ENCODE data around the gene SLAIN1. TPM values are rescaled to one million over a fixed set of nuclear protein-coding genes. Genes with fewer than 3 reads are reported as not detected.

Gene SLAIN1
- total and polyA plus RNA-seq, 12 donors = 5.5 to 26.7 (median 14.1) TPM

DNA sequence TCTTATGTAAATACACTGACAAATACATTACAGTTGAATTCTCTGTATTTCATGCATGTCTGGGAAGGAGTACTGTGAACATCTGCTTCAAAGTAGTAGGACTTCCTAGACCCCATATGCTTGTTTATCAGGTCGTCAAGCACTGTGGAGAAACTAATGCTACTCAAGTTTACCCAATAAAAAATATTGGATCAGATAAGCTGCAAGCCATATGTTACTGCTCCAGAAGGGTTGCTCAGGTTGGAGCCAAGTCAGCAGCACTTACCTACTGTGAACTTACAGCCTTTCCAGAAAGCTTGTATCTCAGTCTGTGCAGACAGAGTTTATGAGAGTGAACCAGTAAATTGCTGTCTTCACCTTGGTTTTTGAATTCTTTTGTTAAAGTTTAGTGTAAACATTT is 36.2 kb downstream of the SLAIN1 start:
- Histone ChIP-seq H3K9me3 (replicated peaks in 1 of 3) (no peaks in the 10 kb centered on the region), H3K36me3 (replicated peaks in 1 of 2) (no peaks in the 10 kb centered on the region), H3K4me3 (no peak overlapping the region), H3K27me3 (no peaks in the 10 kb centered on the region), H3K27ac (no peak overlapping the region), H3K4me1 (replicated peaks in 1 of 2) (peaks cover 0 to 10% of the 10 kb centered on the region in 2 donors)
- no peak for DNase-seq
- intact Hi-C loops (cut with DNase I) = no loop called here
- TF ChIP-seq POLR2A (IDR thresholded peaks at IDR 0.05) (no peak), CTCF (IDR thresholded peaks at IDR 0.05) (no peak)
- 78 to 100% (median 90%) methylated on average over 1 of the region's 1 CpG for WGBS, 4 donors

DNA sequence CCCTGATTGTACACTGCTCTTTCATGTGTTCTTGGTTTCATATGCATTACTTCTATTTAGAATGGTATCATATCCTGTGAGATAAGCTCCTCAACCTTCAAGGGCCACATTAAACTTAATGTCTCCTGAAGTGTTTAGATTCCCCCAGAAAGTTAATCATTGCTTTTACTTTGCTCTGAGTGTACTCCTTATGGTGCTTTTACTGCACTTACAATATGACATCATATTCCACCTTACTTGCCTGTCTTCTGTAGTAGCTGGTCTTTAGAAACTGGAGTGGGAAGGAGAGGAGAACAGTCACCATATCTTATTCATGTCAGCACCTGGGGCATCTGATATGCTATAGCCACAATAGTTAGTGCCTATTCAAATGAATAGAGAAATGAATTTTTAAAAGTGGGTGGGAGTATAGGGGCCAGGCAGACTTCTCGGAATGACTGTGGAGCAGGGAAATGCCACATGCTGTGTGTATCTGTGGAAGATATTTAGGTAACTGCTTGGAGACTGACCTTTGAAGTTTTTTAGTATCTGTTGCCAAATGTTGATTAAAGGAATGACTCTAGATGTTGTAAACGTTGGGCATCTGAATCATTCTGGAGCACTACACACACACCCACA is 40.2 kb downstream of the SLAIN1 start:
- H3K9me3 ChIP-seq (replicated peaks in 1 of 3) = no peaks in the 10 kb centered on the region
- H3K36me3 ChIP-seq (replicated peaks in 1 of 2) = no peaks in the 10 kb centered on the region
- peaks cover 0 to 4% of the 10 kb centered on the region in 2 donors for H3K4me1 ChIP-seq (replicated peaks in 1 of 2)
- no peak for DNase-seq
- H3K27me3 ChIP-seq = no peaks in the 10 kb centered on the region
- H3K27ac ChIP-seq = no peak overlapping the region
- WGBS, 4 donors = 46 to 60% (median 56%) methylated on average over 2 of the region's 2 CpGs
- no peak overlapping the region for H3K4me3 ChIP-seq
- intact Hi-C loops (cut with DNase I) = no loop called here
- TF ChIP-seq CTCF (IDR thresholded peaks at IDR 0.05) = no peak
- TF ChIP-seq POLR2A (IDR thresholded peaks at IDR 0.05) = no peak

GRCh38 chr13:77740097-77740735 is 42.7 kb downstream of the SLAIN1 start:
- H3K4me3 ChIP-seq = no peak overlapping the region
- intact Hi-C loops (cut with DNase I) = no loop called here
- H3K27ac ChIP-seq = no peak overlapping the region
- TF ChIP-seq CTCF (IDR thresholded peaks at IDR 0.05) (no peak), POLR2A (IDR thresholded peaks at IDR 0.05) (no peak)
- no peak for DNase-seq
- no peaks in the 10 kb centered on the region for H3K9me3 ChIP-seq (replicated peaks in 1 of 3)
- peaks cover 0 to 4% of the 10 kb centered on the region in 2 donors for H3K4me1 ChIP-seq (replicated peaks in 1 of 2)
- H3K36me3 ChIP-seq (replicated peaks in 1 of 2) = no peaks in the 10 kb centered on the region
- WGBS, 4 donors = 88 to 93% (median 91%) methylated on average over 7 of the region's 7 CpGs
- H3K27me3 ChIP-seq = no peaks in the 10 kb centered on the region

DNA sequence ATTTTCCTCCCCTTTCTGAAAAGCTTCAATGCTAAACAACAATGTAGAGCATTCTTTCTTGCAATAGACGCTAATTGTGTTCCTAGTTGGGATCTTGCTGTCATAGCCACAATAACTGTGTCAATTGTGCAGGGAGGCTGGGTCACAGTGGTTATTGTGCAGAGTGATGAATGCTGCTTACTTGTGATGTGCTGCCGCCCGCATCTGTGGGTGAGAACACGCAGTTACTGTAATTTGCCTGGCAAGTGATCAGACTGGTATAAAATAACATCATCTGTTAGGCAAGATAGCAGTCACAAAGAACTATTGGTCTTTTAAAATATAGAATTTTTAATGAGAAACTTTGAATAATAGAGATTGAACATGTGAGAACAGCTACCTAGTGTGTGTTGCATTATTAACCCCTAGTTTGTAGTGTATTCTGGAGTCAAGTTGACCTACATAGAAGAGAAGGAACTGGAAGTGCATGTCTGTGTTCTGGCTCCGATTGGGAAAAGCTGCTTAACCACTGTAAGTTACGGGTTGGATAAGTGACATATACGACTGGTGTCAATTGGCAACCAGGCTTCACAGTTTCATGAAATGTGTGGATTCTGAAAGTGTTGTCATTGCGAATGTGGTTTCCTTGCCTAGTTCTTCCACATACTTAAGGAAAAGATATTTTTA is 43.6 kb downstream of the SLAIN1 start:
- no peaks in the 10 kb centered on the region for H3K36me3 ChIP-seq (replicated peaks in 1 of 2)
- no peak for DNase-seq
- peaks cover 0 to 4% of the 10 kb centered on the region in 2 donors for H3K4me1 ChIP-seq (replicated peaks in 1 of 2)
- H3K27me3 ChIP-seq = no peaks in the 10 kb centered on the region
- H3K9me3 ChIP-seq (replicated peaks in 1 of 3) = no peaks in the 10 kb centered on the region
- WGBS, 4 donors = 74 to 88% (median 80%) methylated on average over 8 of the region's 8 CpGs
- no peak overlapping the region for H3K4me3 ChIP-seq
- no peak for TF ChIP-seq CTCF (IDR thresholded peaks at IDR 0.05)
- intact Hi-C loops (cut with DNase I) = no loop called here
- no peak overlapping the region for H3K27ac ChIP-seq
